H1 (cell line): ENCODE data around the gene OSBPL6. TPM values are rescaled to one million over a fixed set of nuclear protein-coding genes. Genes with fewer than 3 reads are reported as not detected.

Experiments
- CTCF ChIA-PET: fragments of 300-600 bp; sonication (Branson Sonifier 250); formaldehyde crosslinking; loops from one replicate; lab custom pipeline; 2021; ENCODE audit not compliant: partially characterized antibody; lab: Charles Lee
- POLR2A ChIA-PET: fragments of 300-600 bp; sonication (Branson Sonifier 250); formaldehyde crosslinking; loops from one replicate; lab custom pipeline; 2021; ENCODE audit warnings: inconsistent platforms; ENCODE audit not compliant: partially characterized antibody; lab: Charles Lee
- DNase-seq, 2 experiments: peaks; one replicate each; pipeline versions ENCODE4 v3.0.0 to v3.0.0-alpha.2; 2010 to 2022; ENCODE audit warnings: low spot score in 2 of 2, low read depth in 1 of 2, mixed read lengths in 1 of 2
- FAIRE-seq: peaks from 2 replicates; lab custom pipeline; 2011; peaks lifted over from hg19 to GRCh38; lab: Jason Lieb, UNC
- H2AFZ ChIP-seq: 2 replicates; pipeline ENCODE4 v1.8.1; 2012; ENCODE audit warnings: low read length, inconsistent platforms
- H2AK5ac ChIP-seq: 2 replicates; pipeline ENCODE4 v1.6.1; 2013; ENCODE audit warnings: low read depth, low read length
- H2BK120ac ChIP-seq: replicated peaks from 2 replicates; pipeline ENCODE3; 2013; ENCODE audit warnings: low read depth, low read length, inconsistent platforms
- H2BK12ac ChIP-seq: 2 replicates; pipeline ENCODE4 v1.6.1; 2013; ENCODE audit warnings: low read depth, low read length
- H2BK15ac ChIP-seq: 2 replicates; pipeline ENCODE4 v1.6.1; 2013; ENCODE audit warnings: low read length
- H2BK20ac ChIP-seq: 2 replicates; pipeline ENCODE4 v1.6.1; 2013; ENCODE audit warnings: low read length
- H2BK5ac ChIP-seq: 2 replicates; pipeline ENCODE4 v1.6.1; 2013; ENCODE audit warnings: low read depth, low read length
- H3K14ac ChIP-seq: 2 replicates; pipeline ENCODE4 v1.6.1; 2013; ENCODE audit warnings: inconsistent platforms; ENCODE audit not compliant: insufficient read length
- H3K18ac ChIP-seq: 2 replicates; pipeline ENCODE4 v1.6.1; 2013; ENCODE audit warnings: low read length; ENCODE audit errors: extremely low read depth
- H3K23ac ChIP-seq: 2 replicates; pipeline ENCODE4 v1.6.1; 2013; ENCODE audit warnings: inconsistent platforms; ENCODE audit not compliant: insufficient read length
- H3K23me2 ChIP-seq: 2 replicates; pipeline ENCODE4 v1.6.1; 2013; ENCODE audit warnings: low read depth, low read length
- H3K27ac ChIP-seq: 2 replicates; pipeline ENCODE4 v1.6.1; 2011; ENCODE audit warnings: low read depth, low read length, inconsistent platforms
- H3K27me3 ChIP-seq, 4 experiments: replicated peaks in 1 of 4; 1 replicate in 1 of 4; 2 replicates in 3 of 4; pipeline versions ENCODE4 v1.6.1 to v1.8.1; 2011 to 2013; ENCODE audit warnings: low read length in 3 of 4, mild to moderate bottlenecking in 3 of 4, inconsistent platforms in 2 of 4, mixed read lengths in 2 of 4, moderate library complexity in 1 of 4; ENCODE audit not compliant: control insufficient read depth in 3 of 4, insufficient read depth in 3 of 4; ENCODE audit errors: extremely low read depth in 1 of 4
- H3K36me3 ChIP-seq, 4 experiments: 2 replicates each; pipeline versions ENCODE4 v1.6.1 to v1.8.1; 2011 to 2013; ENCODE audit warnings: mild to moderate bottlenecking in 4 of 4, low read length in 3 of 4, moderate library complexity in 2 of 4, control low read depth in 1 of 4, inconsistent platforms in 1 of 4; ENCODE audit not compliant: insufficient read depth in 4 of 4, control insufficient read depth in 2 of 4
- H3K4ac ChIP-seq: replicated peaks from 2 replicates; pipeline ENCODE3; 2013; ENCODE audit warnings: low read length, low read depth, mixed read lengths, inconsistent platforms; ENCODE audit not compliant: insufficient read length
- H3K4me1 ChIP-seq, 4 experiments: replicated peaks in 1 of 4; 1 replicate in 1 of 4; 2 replicates in 3 of 4; pipeline versions ENCODE4 v1.6.1 to v1.8.1; 2011 to 2013; ENCODE audit warnings: low read length in 3 of 4, inconsistent platforms in 2 of 4, mixed read lengths in 1 of 4; ENCODE audit not compliant: insufficient read depth in 4 of 4, control insufficient read depth in 3 of 4
- H3K4me2 ChIP-seq, 2 experiments: 2 replicates each; pipeline versions ENCODE4 v1.6.1 to v1.8.1; 2011 to 2013; ENCODE audit warnings: low read depth in 2 of 2, low read length in 2 of 2, control low read depth in 1 of 2, inconsistent platforms in 1 of 2, mild to moderate bottlenecking in 1 of 2; ENCODE audit not compliant: insufficient read depth in 1 of 2
- H3K4me3 ChIP-seq, 4 experiments: fragments of 200-600, 300-600 bp in 1 of 4; sonication (generic), shearing (Covaris generic), sonication (Bioruptor Twin) in 1 of 4; 2 replicates each; pipeline versions ENCODE4 v1.5.1 to v1.8.1; 2011 to 2016; ENCODE audit warnings: low read length in 4 of 4, low read depth in 3 of 4, control low read depth in 2 of 4, inconsistent platforms in 2 of 4, mild to moderate bottlenecking in 2 of 4, mixed read lengths in 1 of 4, moderate library complexity in 1 of 4; ENCODE audit not compliant: insufficient read depth in 2 of 4; ENCODE audit errors: extremely low read depth in 1 of 4
- H3K56ac ChIP-seq: replicated peaks from 2 replicates; pipeline ENCODE3; 2013; ENCODE audit warnings: low read depth, mild to moderate bottlenecking, mixed read lengths, low read length, inconsistent platforms; ENCODE audit not compliant: insufficient read length
- H3K79me1 ChIP-seq: 2 replicates; pipeline ENCODE4 v1.6.1; 2013; ENCODE audit warnings: low read depth, low read length, control low read depth
- H3K79me2 ChIP-seq, 2 experiments: 2 replicates each; pipeline versions ENCODE4 v1.6.1 to v1.8.1; 2012 to 2013; ENCODE audit warnings: low read length in 2 of 2, mild to moderate bottlenecking in 2 of 2, inconsistent platforms in 1 of 2; ENCODE audit not compliant: insufficient read depth in 2 of 2, control insufficient read depth in 1 of 2
- H3K9ac ChIP-seq, 4 experiments: replicated peaks in 1 of 4; 1 replicate in 1 of 4; 2 replicates in 3 of 4; pipeline versions ENCODE4 v1.6.1 to v1.8.1; 2011 to 2013; ENCODE audit warnings: low read depth in 3 of 4, low read length in 3 of 4, control low read depth in 2 of 4, mild to moderate bottlenecking in 2 of 4, moderate library complexity in 2 of 4, inconsistent platforms in 1 of 4; ENCODE audit errors: extremely low read depth in 1 of 4
- H3K9me3 ChIP-seq, 2 experiments: 2 replicates each; pipeline versions ENCODE4 v1.6.1 to v1.8.1; 2012 to 2013; ENCODE audit warnings: mild to moderate bottlenecking in 2 of 2, moderate library complexity in 2 of 2, control low read depth in 1 of 2, inconsistent platforms in 1 of 2, low read depth in 1 of 2, low read length in 1 of 2, mixed read lengths in 1 of 2; ENCODE audit not compliant: insufficient read depth in 2 of 2
- H4K20me1 ChIP-seq, 2 experiments: replicated peaks in 1 of 2; 2 replicates each; pipeline versions ENCODE3 to v1.8.1; 2011 to 2013; ENCODE audit warnings: inconsistent platforms in 2 of 2, low read length in 2 of 2, mild to moderate bottlenecking in 1 of 2; ENCODE audit not compliant: insufficient read depth in 2 of 2, control insufficient read depth in 1 of 2
- H4K5ac ChIP-seq: 2 replicates; pipeline ENCODE4 v1.6.1; 2013; ENCODE audit warnings: low read length, low read depth, mixed read lengths, inconsistent platforms; ENCODE audit not compliant: insufficient read length
- H4K8ac ChIP-seq: 2 replicates; pipeline ENCODE4 v1.8.0; 2013; ENCODE audit warnings: mild to moderate bottlenecking, moderate library complexity, low read length, inconsistent platforms; ENCODE audit not compliant: insufficient read depth; ENCODE audit errors: extremely low read depth
- H4K91ac ChIP-seq: replicated peaks from 2 replicates; pipeline ENCODE3; 2013; ENCODE audit warnings: low read length, mixed read lengths, inconsistent platforms; ENCODE audit not compliant: insufficient read length
- HDAC2 ChIP-seq, 2 experiments: fragments of 300-600 bp in 1 of 2; sonication (generic) in 1 of 2; IDR thresholded peaks; 2 replicates each; pipeline ENCODE4 v1.6.1; 2011 to 2012; ENCODE audit warnings: low read depth in 2 of 2, low read length in 2 of 2, mild to moderate bottlenecking in 2 of 2, moderate library complexity in 2 of 2, borderline replicate concordance in 1 of 2, inconsistent platforms in 1 of 2
- JUND ChIP-seq: IDR thresholded peaks from 2 replicates; pipeline ENCODE4 v1.6.1; 2011; ENCODE audit warnings: mild to moderate bottlenecking, improper control_type of control experiment, low read length
- KDM5A ChIP-seq: fragments of 200-600 bp; IDR thresholded peaks from 2 replicates; pipeline ENCODE4 v1.7.1; 2012; ENCODE audit warnings: mild to moderate bottlenecking, low read length, inconsistent platforms, mixed read lengths
- SAP30 ChIP-seq: fragments of 300-600 bp; sonication (generic); IDR thresholded peaks from 2 replicates; pipeline ENCODE4 v1.7.1; 2012; ENCODE audit warnings: low read length, moderate library complexity, mild to moderate bottlenecking, inconsistent platforms; ENCODE audit not compliant: insufficient read depth, insufficient replicate concordance
- SRF ChIP-seq: IDR thresholded peaks from 2 replicates; pipeline ENCODE4 v1.6.1; 2011; ENCODE audit warnings: mild to moderate bottlenecking, low read depth, low read length, moderate library complexity
- TBP ChIP-seq: IDR thresholded peaks from 2 replicates; pipeline ENCODE4 v1.6.1; 2011; ENCODE audit warnings: low read depth, low read length, improper control_type of control experiment
- polyA plus RNA-seq, 7 experiments: library from polyadenylated mRNA; depleted of rRNA in 3 of 7; stranded (reverse) in 5 of 7; unstranded in 2 of 7; fragments of >200 nt in 5 of 7; fragments of 200-250 nt in 2 of 7; gene quantifications; 1 replicate in 5 of 7; 2 replicates in 1 of 7; 4 replicates in 1 of 7; pipeline versions ENCODE4 v1.2.1 to v1.2.3, GENCODE V29; 2011 to 2013; ENCODE audit warnings: missing spikeins in 2 of 7, mixed read lengths in 2 of 7
- total RNA-seq: library from RNA; stranded (reverse); fragmentation: NEBNext Ultra II Directional; extraction: Animal tissue kit (Norgen Biotek cat#: 25700); gene quantifications from 2 replicates; pipeline ENCODE4 v1.2.1, GENCODE V29; 2021

OSBPL6 gene
- total and polyA plus RNA-seq, 2 of the 8 experiments (the other 6 are each of a cell fraction or from before 2014, with no cell fraction given), result 1.7 to 5.6 TPM

- ChIA-PET POLR2A (no interaction called here), CTCF (interaction anchor here (1.2 kb wide), 1 partner anchor 18 kb away, joined by 3 read pairs; no protein-coding TSS in a partner anchor)
- no peak overlapping the region for H2BK15ac ChIP-seq
- H4K20me1 ChIP-seq, result no peaks in the 10 kb centered on the region
- no peak overlapping the region for H4K5ac ChIP-seq
- DNase-seq (no peak), FAIRE-seq (no peak)
- no peak overlapping the region for H2AK5ac ChIP-seq
- no peaks in the 10 kb centered on the region for H3K79me2 ChIP-seq
- no peak overlapping the region for H3K23ac ChIP-seq
- no peak overlapping the region for H3K4ac ChIP-seq
- H3K9ac ChIP-seq, result no peak overlapping the region
- H3K14ac ChIP-seq, result no peak overlapping the region
- no peak overlapping the region for H4K8ac ChIP-seq
- H3K9me3 ChIP-seq, result no peaks in the 10 kb centered on the region
- no peaks in the 10 kb centered on the region for H3K79me1 ChIP-seq
- TF ChIP-seq SRF, result no peak
- no peak for TF ChIP-seq TBP
- no peak for TF ChIP-seq KDM5A
- TF ChIP-seq JUND, result no peak
- TF ChIP-seq SAP30, result no peak
- no peak for TF ChIP-seq HDAC2 (IDR thresholded peaks at IDR 0.05; ENCODE audit: borderline replicate concordance in 1 of 2, low read depth in 2 of 2, low read length in 2 of 2)
- no peak overlapping the region for H3K27ac ChIP-seq
- H3K56ac ChIP-seq, result no peak overlapping the region
- H2AFZ ChIP-seq, result no peak overlapping the region
- no peak overlapping the region for H2BK5ac ChIP-seq
- no peaks in the 10 kb centered on the region for H3K23me2 ChIP-seq
- no peaks in the 10 kb centered on the region; a peak in 1 of 7 replicates for H3K4me1 ChIP-seq
- no peak overlapping the region for H2BK120ac ChIP-seq
- no peak overlapping the region for H3K18ac ChIP-seq
- no peaks in the 10 kb centered on the region for H3K36me3 ChIP-seq
- H4K91ac ChIP-seq, result no peak overlapping the region
- no peaks in the 10 kb centered on the region for H3K27me3 ChIP-seq
- H3K4me3 ChIP-seq, result no peak overlapping the region
- H2BK20ac ChIP-seq, result no peak overlapping the region
- no peak overlapping the region for H2BK12ac ChIP-seq
- no peak overlapping the region for H3K4me2 ChIP-seq
Observed at GRCh38 chr2:178298785-178299212, 104.5 kb downstream of the OSBPL6 start.
